ENCODE results near the gene CXCL16. TPM values are rescaled to one million over a fixed set of nuclear protein-coding genes. Genes with fewer than 3 reads are reported as not detected.

CXCL16 gene
- 100 to 1,000 TPM in 1 of 2 donors, 10 to 100 TPM in 1; 53.0 to 172 TPM for total RNA-seq
- polyA plus RNA-seq (ENCODE audit: insufficient read depth, low read depth, low replicate concordance): 201 TPM
- long read RNA-seq, donor 1, partial matches to known transcripts: 0 of 3 reads
- long read RNA-seq, donor 1, other reads (novel, unspliced or antisense): 0 of 3 reads
- long read RNA-seq, donor 2: 0 reads

GRCh38 chr17:4739122-4740024, at the start of gene CXCL16, which contains the start of gene ZMYND15:
Gene CXCL16, minus strand, starts transcription at chr17:4739928. Its CDS starts 589 bp downstream, at chr17:4739339.
Gene ZMYND15, plus strand, starts transcription at chr17:4739833. Its CDS starts 716 bp downstream, at chr17:4740549.
- H3K9me3 ChIP-seq: no peaks in the 10 kb centered on the region
- DNase-seq: peak; percentile 60
- H3K27ac ChIP-seq: peak within 1 kb of the TSS; percentile 60 to 61
- TF ChIP-seq CTCF (IDR thresholded peaks at IDR 0.05): no peak
- no peak for TF ChIP-seq POLR2A (IDR thresholded peaks at IDR 0.05)
- intact Hi-C loops (cut with DNase I; ENCODE audit: low total_unique reads): loop anchor here (10.0 kb wide), 1 partner anchor 145 kb away; no protein-coding TSS in a partner anchor
- H3K27me3 ChIP-seq: no peaks in the 10 kb centered on the region
- H3K4me3 ChIP-seq: peak within 1 kb of the TSS; percentile 74 to 81
- no peaks in the 10 kb centered on the region for H3K36me3 ChIP-seq (ENCODE audit: low read depth, missing control alignments)
- no peaks in the 10 kb centered on the region for H3K4me1 ChIP-seq
- WGBS, 2 donors: 1 to 3% methylated on average over 6 to 64 of the region's 100 CpGs

DNA sequence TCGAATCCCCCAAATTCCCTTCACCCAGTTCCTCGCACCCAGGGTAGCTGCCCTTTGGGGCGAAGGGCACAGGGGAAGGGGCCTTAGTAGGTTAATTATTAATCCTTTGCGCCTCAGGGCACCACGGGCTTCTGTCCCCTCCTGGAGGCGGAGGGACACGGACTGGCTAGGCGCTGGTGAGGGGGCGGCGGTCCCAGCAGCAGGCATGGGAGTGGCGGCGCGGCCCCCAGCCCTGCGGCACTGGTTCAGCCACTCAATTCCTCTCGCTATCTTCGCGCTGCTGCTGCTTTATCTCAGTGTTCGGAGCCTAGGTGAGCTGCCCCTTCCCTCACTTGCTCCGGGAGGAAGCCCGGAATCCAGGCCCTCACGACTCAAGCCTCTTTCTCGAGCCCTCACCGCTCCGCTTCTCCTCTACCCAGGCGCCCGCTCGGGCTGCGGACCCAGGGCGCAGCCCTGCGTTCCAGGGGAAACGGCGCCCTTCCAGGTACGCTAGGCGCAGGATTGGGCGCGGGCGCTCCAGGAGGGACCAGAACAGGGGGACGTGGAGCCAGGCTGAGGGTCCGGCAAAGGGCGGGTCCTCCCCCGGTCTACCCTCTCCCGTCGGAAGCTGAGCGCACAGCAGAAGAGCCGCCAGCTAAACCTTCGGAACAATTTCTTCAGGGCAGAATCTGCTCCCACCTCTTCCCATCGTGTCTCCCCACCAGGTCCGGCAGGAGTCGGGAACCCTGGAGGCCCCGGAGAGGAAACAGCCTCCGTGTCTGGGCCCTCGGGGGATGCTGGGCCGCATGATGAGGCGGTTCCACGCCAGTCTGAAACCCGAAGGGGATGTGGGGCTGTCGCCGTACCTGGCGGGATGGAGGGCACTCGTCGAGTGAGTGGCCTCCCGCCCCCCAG, 49.3 kb upstream of the CXCL16 start, which contains the start of gene GLTPD2:
GLTPD2 (plus strand) TSS at position 158 of the 894 bp plus-strand sequence; CDS start at position 206, 48 bp downstream.
- H3K4me1 ChIP-seq: peaks cover 24% of the 10 kb centered on the region
- peak within 1 kb of the TSS; percentile 71 to 91 for H3K27ac ChIP-seq
- peak within 1 kb of the TSS; percentile 59 to 72 for H3K4me3 ChIP-seq
- WGBS, 2 donors: 25 to 38% methylated on average over 26 to 56 of the region's 62 CpGs
- intact Hi-C loops (cut with DNase I; ENCODE audit: low total_unique reads): no loop called here
- no peaks in the 10 kb centered on the region for H3K27me3 ChIP-seq
- TF ChIP-seq CTCF (IDR thresholded peaks at IDR 0.05) (no peak), POLR2A (IDR thresholded peaks at IDR 0.05) (no peak)
- H3K9me3 ChIP-seq: no peaks in the 10 kb centered on the region
- no peaks in the 10 kb centered on the region for H3K36me3 ChIP-seq (ENCODE audit: low read depth, missing control alignments)
- no peak for DNase-seq

DNA sequence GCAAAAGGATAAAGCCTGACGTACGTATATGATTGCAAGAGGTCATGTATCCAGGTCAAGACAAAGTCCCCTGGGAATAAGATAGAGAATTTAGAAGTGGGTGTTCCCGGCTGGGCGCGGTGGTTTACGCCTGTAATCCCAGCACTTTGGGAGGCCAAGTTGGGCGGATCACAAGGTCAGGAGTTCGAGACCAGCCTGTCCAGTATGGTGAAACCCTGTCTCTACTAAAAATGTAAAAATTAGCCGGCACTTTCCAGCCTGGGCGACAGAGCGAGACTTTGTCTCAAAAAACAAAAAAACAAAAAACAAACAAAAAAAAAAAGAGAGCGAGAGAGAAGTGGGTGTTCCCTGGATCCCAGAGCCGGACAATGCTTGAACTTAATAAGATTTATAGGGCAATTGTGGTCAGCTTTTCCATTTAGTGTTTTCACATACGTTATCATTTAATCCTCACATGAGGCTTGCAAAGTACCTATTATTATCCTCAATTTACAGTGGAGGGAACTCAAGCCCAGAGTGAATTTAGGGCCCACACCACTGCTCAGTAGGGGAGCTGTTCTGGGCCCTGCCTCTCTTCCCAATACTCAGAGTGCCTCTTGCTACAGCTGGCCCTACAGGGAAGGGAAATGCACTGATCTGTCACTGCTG, 48.6 kb upstream of the CXCL16 start:
- H3K4me3 ChIP-seq: peak overlapping the region in 1 of 2 donors; percentile 72
- DNase-seq: no peak
- no peaks in the 10 kb centered on the region for H3K36me3 ChIP-seq (ENCODE audit: low read depth, missing control alignments)
- H3K27ac ChIP-seq: no peak overlapping the region
- TF ChIP-seq CTCF (IDR thresholded peaks at IDR 0.05) (no peak), POLR2A (IDR thresholded peaks at IDR 0.05) (no peak)
- H3K9me3 ChIP-seq: no peaks in the 10 kb centered on the region
- peaks cover 24% of the 10 kb centered on the region for H3K4me1 ChIP-seq
- intact Hi-C loops (cut with DNase I; ENCODE audit: low total_unique reads): no loop called here
- 49 to 62% methylated on average over 14 of the region's 14 CpGs for WGBS, 2 donors
- H3K27me3 ChIP-seq: no peaks in the 10 kb centered on the region

- Histone ChIP-seq H3K27me3 (no peaks in the 10 kb centered on the region), H3K4me3 (no peak overlapping the region), H3K9me3 (no peaks in the 10 kb centered on the region), H3K27ac (no peak overlapping the region), H3K4me1 (peaks cover 24% of the 10 kb centered on the region), H3K36me3 (ENCODE audit: low read depth, missing control alignments) (no peaks in the 10 kb centered on the region)
- no peak for TF ChIP-seq CTCF (IDR thresholded peaks at IDR 0.05)
- no peak for TF ChIP-seq POLR2A (IDR thresholded peaks at IDR 0.05)
- intact Hi-C loops (cut with DNase I; ENCODE audit: low total_unique reads): no loop called here
- DNase-seq: no peak
- 16 to 19% methylated on average over 6 of the region's 6 CpGs for WGBS, 2 donors
These were observed 46.8 kb upstream of the CXCL16 start for GRCh38 chr17:4786516-4786915.
